ENCODE data around the gene RCN2. TPM values are rescaled to one million over a fixed set of nuclear protein-coding genes. Genes with fewer than 3 reads are reported as not detected.
A peak's percentile ranks its signal among the peaks of the same experiment; 100 is the strongest.
"Not testable (repeated sequence)": the region's sequence is repeated elsewhere in the genome, so short reads cannot be mapped to it uniquely, and the experiment has no call there.

The RCN2 gene
- total RNA-seq = 22.2 TPM
- long read RNA-seq, full-length matches to known transcripts = 38 of 40 reads
- long read RNA-seq, partial matches to known transcripts = 1 of 40 reads
- long read RNA-seq, other reads (novel, unspliced or antisense) = 1 of 40 reads

- intact Hi-C loops (cut with DNase I) = loop anchor here (10.0 kb wide), 1 partner anchor 613 kb away; no protein-coding TSS in a partner anchor
- DNase-seq (ENCODE audit: missing footprints) (peak; percentile 99), ATAC-seq (peak; percentile 100)
These were observed at the start of gene RCN2 for GRCh38 chr15:76931397-76932134. RCN2 (plus strand) TSS chr15:76931749; CDS start chr15:76931842, 93 bp downstream.

- intact Hi-C loops (cut with DNase I) = no loop called here
- ATAC-seq (no peak), DNase-seq (ENCODE audit: missing footprints) (no peak)
These were observed 46.3 kb upstream of the RCN2 start for GRCh38 chr15:76885212-76885611.

GRCh38 chr15:76887280-76888141, 44.0 kb upstream of the RCN2 start:
- intact Hi-C loops (cut with DNase I); ATAC-seq: not testable (repeated sequence)
- peak; percentile 62 for DNase-seq (ENCODE audit: missing footprints)

DNA sequence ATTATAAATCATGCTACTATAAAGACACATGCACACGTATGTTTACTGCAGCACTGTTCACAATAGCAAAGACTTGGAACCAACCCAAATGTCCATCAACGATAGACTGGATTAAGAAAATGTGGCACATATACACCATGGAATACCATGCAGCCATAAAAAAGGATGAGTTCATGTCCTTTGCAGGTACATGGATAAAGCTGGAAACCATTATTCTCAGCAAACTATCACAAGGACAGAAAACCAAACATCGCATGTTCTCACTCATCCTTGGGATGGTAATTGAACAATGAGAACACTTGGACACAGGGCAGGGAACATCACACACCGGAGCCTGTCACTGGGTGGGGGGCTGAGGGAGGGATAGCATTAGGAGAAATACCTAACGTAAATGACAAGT, 38.7 kb upstream of the RCN2 start:
- intact Hi-C loops (cut with DNase I); ATAC-seq; DNase-seq (ENCODE audit: missing footprints): not testable (repeated sequence)

- ATAC-seq (no peak), DNase-seq (ENCODE audit: missing footprints) (no peak)
- intact Hi-C loops (cut with DNase I) = no loop called here
These were observed 37.4 kb upstream of the RCN2 start for GRCh38 chr15:76894174-76894573.

DNA sequence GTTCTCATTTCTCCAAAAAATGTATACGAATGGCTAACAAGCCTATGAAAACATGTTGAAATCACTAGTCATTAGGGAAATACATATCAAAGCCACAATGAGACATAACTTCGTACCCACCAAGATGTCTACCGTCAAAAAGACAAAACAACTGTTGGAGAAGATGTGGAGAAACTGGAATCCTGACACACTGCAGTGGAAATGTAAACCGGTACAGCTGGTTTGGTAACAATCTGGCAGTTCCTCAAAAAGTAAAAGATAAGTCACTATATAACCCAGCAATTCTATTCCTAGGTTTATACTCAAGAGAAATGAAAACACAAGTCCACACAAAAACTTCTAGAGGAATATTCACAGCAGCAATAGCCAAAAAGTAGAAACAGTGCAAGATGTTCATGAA, 33.4 kb upstream of the RCN2 start:
- DNase-seq (ENCODE audit: missing footprints) (no peak), ATAC-seq (no peak)
- intact Hi-C loops (cut with DNase I) = no loop called here

GRCh38 chr15:76899176-76899930, 32.2 kb upstream of the RCN2 start:
- intact Hi-C loops (cut with DNase I); DNase-seq (ENCODE audit: missing footprints); ATAC-seq: not testable (repeated sequence)

- ATAC-seq; intact Hi-C loops (cut with DNase I); DNase-seq (ENCODE audit: missing footprints): not testable (repeated sequence)
These were observed 31.6 kb upstream of the RCN2 start for GRCh38 chr15:76899931-76900310.

- intact Hi-C loops (cut with DNase I) = no loop called here
- no peak for DNase-seq (ENCODE audit: missing footprints)
- no peak for ATAC-seq
These were observed 29.6 kb upstream of the RCN2 start for GRCh38 chr15:76901965-76902364.

GRCh38 chr15:76903251-76903681, 28.3 kb upstream of the RCN2 start:
- DNase-seq (ENCODE audit: missing footprints) (no peak), ATAC-seq (no peak)
- intact Hi-C loops (cut with DNase I) = no loop called here

GRCh38 chr15:76904461-76905012, 27.0 kb upstream of the RCN2 start:
- intact Hi-C loops (cut with DNase I) = no loop called here
- no peak for DNase-seq (ENCODE audit: missing footprints)
- peak; percentile 21 for ATAC-seq

GRCh38 chr15:76905013-76905839, 26.3 kb upstream of the RCN2 start, which contains the start of gene SCAPER:
SCAPER (minus strand) TSS chr15:76905340; CDS start chr15:76883817, 21,523 bp downstream.
- peak; percentile 98 for ATAC-seq
- intact Hi-C loops (cut with DNase I) = no loop called here

DNA sequence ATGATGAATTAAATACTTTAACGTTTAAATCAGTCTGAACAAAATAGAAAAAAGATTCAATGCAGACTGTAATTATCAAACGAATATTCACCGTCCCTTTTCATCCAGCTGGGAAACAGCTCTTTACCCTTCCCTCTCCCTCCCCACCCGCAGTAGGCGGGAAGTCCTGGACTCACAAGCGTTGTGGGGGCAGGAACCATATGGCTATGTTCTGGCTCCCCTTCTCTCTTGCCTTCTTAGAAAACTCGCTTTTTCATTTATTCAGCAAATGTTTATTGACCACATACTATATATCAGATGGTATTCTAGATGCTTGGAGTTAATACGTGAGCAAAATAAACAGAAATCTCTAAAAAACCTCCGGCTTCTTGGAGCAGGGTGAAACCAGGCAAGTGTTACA, 25.7 kb upstream of the RCN2 start:
- intact Hi-C loops (cut with DNase I) = no loop called here
- no peak for ATAC-seq
- DNase-seq (ENCODE audit: missing footprints) = no peak

More at GRCh38 chr15:76905013-76905839, 26.3 kb upstream of the RCN2 start, which contains the start of gene SCAPER:
- DNase-seq (ENCODE audit: missing footprints) = peak; percentile 97

DNA sequence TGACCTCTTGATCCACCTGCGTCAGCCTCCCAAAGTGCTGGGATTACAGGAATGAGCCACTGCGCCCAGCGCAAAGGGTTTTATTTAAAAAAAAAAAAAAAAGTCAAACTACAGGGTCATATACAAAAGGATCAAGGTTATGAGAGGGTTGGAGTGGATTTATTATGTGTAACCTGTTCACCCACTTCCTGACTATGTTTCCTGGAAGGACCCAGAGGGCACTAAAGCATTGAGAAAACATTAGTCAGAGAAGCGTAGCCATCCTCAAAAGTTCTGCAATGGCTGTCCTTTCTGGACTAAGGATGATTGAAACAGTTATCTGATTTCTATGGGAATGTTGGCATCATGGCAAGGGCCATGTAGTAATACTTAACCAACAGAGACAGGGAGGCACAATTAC, 19.1 kb upstream of the RCN2 start:
- ATAC-seq = no peak
- intact Hi-C loops (cut with DNase I) = no loop called here
- no peak for DNase-seq (ENCODE audit: missing footprints)

DNA sequence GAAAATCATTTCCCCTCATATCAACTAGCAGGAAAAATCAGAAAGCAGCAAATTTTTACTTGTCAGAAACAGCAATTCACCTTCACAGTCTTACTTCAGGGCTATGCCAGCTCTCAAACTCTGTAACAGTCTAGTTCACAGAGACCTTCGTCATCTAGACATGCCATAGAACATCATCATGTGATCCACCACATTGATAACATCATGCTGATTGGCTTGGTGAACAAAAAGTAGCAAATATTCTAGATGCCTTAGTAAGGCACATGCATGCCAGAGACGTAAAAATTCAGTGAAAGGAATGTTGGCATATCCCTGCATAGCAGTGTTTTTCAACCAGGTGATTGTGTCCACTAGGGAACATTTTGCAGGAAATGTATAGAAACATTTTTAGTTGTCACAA, 17.8 kb upstream of the RCN2 start:
- DNase-seq (ENCODE audit: missing footprints) (no peak), ATAC-seq (no peak)
- intact Hi-C loops (cut with DNase I) = no loop called here

DNA sequence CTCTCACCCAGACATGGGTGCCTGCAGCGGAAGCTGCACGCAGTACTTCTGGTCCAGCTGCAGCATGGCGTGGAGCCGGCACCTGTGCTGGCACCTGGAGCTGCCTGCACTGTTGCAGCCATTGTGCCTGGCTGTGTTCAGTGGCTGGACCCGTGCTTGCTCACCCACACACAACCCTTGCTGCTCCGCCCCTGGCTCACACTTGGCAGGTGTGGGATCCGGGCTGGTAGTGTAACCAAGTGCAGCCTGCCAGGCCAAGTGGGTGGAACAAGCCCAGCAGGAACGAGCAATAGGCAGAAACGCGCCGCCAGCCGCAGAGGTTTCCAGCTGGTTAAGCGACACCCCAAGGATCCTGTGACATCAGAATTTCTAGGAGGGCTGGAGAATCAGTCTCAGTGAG, 15.2 kb upstream of the RCN2 start:
- intact Hi-C loops (cut with DNase I) = no loop called here
- no peak for ATAC-seq

GRCh38 chr15:76928201-76928600, 3.3 kb upstream of the RCN2 start:
- intact Hi-C loops (cut with DNase I) = no loop called here
- ATAC-seq (no peak), DNase-seq (ENCODE audit: missing footprints) (no peak)

More for the DNA sequence above, 15.2 kb upstream of the RCN2 start:
- DNase-seq (ENCODE audit: missing footprints) = no peak

Measured in Right ventricle myocardium inferior (tissue), 1 donor.